DMS 273 (cell line): ENCODE measurements around the gene OPN4.
"Not testable (repeated sequence)": the region's sequence is repeated elsewhere in the genome, so short reads cannot be mapped to it uniquely, and the experiment has no call there.

Experiments used
- DNase-seq: peaks from one replicate; lab custom pipeline; 2025; ENCODE audit not compliant: unreplicated experiment; lab: John Stamatoyannopoulos, UW

The OPN4 gene, protein sequence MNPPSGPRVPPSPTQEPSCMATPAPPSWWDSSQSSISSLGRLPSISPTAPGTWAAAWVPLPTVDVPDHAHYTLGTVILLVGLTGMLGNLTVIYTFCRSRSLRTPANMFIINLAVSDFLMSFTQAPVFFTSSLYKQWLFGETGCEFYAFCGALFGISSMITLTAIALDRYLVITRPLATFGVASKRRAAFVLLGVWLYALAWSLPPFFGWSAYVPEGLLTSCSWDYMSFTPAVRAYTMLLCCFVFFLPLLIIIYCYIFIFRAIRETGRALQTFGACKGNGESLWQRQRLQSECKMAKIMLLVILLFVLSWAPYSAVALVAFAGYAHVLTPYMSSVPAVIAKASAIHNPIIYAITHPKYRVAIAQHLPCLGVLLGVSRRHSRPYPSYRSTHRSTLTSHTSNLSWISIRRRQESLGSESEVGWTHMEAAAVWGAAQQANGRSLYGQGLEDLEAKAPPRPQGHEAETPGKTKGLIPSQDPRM

DNA sequence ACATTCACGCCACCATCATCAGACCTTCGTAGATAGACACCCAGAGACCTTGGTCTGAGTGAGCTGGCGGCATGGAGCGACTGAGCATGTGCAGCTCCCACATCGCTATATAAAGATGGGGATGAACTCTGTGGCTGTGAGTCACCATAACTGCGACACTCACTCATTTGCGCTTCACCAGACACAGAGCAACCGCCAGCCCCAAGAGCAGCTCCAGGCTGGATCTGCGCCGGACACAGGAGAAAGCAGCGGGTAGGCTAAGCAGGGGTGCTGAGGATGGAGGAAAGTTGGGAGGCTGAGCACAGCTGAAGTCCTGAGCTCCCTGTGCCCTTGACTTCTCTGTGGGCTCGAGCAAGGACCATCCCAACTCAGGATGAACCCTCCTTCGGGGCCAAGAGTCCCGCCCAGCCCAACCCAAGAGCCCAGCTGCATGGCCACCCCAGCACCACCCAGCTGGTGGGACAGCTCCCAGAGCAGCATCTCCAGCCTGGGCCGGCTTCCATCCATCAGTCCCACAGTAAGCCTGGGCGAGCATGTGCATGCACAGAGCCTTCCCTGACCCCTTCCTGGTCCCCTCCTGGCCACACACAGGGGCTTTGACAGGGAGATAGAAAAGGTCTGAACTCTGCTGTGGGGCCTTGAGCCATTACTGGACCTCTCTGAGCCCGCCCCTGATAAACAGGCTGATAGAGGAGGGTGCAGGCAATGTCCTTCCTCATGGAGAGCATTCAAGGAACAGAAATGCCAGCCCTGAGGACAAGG lies at the start of gene OPN4:
TSS of gene OPN4 (plus strand) at position 137 of the 762 bp plus-strand sequence. CDS start at position 374, 237 bp downstream.
- no peak for DNase-seq

DNA sequence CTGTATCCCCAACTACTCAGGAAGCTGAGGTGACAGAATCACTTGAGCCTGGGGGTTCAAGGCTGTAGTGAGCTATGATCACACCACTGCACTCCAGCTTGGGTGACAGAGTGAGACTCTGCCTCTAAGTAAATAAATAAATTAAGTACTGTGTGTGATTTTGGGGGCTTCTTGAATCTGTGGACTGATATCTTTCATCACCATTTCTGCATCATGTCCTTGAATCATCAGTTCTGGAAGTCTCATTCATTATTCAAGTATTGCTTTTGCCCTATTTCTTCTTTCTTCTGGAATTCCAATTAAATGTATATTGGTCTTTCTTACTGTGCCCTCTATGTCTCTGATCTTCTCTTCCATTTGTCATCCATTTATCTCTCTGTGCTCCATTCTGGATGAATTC lies 46.7 kb upstream of the OPN4 start:
- DNase-seq = no peak

DNA sequence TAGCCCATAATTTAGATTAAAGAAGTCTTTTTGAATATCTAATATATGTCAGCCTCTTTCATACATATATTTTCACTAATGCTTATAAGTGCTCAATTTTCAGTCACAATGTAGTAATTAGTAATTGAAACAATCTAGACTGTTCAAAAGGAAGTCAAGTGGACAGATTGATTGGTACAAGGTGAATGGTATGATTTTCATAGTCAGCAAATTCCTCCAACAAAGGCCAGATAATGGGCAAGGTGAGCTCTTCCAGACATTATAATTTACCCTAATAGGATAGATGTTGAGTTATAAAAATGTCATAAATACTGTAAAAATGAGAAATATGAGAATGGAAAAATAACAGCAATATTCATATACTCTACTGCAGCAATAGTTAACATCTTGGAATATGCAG lies 44.4 kb upstream of the OPN4 start:
- DNase-seq = no peak

DNA sequence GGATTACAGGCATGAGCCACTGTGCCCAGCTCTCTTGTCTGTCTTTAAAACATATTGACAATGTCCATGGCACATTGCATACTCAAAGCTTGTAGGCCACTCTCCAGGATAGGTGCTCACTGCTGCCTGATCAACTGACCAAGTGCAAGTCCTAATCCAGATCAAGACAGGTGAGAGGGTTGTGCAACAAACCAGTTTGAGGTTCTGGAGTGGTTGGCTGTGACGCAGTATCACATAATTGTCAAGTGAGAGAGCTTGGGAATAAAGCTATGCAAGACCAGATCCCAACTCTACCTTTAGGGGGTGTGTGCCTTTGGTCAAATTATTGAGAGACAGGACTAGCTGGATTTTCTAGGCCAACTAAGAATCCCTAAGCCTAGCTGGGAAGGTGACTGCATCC lies 43.0 kb upstream of the OPN4 start:
- DNase-seq = no peak

DNA sequence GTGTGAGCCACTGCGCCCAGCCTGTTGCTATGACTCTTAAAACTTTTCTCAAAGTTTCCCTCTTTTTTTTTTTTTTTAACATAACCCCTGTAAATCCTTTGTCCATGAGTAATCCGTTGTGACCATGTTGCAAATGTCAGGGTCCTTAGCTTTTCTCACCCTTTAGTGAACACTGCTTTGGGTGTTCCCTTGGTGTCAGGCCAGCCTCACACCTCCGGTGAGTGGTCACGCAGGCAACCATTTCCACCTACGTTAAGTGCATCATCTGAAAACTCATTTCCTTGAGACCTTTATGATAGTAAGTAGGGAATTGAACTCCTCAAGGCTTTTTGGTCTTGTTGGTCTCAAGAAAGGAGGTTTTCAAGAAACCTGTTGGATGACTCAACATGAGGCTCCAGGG lies 41.3 kb upstream of the OPN4 start:
- no peak for DNase-seq

DNA sequence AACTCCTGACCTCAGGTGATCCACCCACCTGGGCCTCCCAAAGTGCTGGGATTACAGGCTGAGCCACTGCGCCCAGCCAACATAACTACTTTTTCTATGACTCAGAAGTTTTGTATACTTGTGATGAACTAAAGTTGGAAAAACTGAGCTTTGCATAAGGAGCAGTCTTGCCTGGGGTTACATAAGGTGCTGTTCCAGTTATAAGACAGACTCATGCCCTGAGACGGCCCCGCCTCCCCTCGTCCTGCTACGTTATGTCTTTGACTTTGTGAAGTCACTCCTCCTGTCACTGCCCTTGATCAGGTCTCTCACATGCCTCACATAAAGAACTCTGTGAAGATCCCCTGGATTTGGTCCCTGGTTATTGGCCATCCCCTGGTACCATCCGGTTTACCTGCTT lies 40.4 kb upstream of the OPN4 start:
- no peak for DNase-seq

DNA sequence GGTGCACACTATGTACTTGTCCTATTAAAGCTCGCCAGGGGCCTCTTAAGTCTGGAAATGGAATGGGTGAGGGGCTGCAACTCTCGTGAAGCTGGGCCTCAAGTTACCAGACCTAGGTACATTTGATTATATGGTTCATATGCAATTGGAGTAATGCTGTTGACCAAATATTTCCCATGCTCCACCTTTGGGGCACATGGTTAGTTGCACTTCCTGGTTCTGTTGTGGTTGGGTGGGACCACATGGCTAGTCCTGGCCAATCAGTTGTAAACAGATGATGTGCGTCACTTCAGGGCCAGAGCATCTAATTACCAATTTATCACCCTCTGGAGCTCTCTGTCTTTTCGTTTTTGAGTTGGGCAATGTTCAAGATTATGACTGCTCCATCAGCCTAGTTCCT lies 39.5 kb upstream of the OPN4 start:
- peak; percentile 8 for DNase-seq

DNA sequence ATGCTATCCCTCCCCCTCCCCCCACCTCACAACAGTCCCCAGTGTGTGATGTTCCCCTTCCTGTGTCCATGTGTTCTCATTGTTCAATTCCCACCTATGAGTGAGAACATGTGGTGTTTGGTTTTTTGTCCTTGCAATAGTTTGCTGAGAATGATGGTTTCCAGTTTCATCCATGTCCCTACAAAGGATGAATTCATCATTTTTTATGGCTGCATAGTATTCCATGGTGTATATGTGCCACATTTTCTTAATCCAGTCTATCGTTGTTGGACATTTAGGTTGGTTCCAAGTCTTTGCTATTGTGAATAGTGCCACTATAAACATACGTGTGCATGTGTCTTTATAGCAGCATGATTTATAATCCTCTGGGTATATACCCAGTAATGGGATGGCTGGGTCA lies 37.1 kb upstream of the OPN4 start:
- DNase-seq = not testable (repeated sequence)

DNA sequence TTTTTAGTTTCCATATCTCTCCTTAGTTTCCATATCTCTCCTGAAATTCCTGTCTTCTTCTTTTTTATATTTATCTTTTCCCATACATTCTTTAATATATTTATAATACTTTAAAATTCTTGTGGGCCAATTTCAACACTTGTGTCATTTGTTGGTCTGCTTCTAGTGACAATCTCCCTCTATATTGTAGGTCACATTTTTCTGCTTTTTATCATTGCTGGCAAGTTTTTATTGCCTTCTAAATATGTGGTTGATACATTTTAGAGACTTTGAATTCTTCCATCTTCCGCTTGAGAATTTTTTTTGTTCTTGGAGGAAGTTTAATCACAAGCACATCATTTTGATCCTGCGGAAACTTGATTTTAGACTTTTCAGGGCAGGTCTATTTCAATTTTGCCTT lies 26.0 kb upstream of the OPN4 start:
- no peak for DNase-seq

DNA sequence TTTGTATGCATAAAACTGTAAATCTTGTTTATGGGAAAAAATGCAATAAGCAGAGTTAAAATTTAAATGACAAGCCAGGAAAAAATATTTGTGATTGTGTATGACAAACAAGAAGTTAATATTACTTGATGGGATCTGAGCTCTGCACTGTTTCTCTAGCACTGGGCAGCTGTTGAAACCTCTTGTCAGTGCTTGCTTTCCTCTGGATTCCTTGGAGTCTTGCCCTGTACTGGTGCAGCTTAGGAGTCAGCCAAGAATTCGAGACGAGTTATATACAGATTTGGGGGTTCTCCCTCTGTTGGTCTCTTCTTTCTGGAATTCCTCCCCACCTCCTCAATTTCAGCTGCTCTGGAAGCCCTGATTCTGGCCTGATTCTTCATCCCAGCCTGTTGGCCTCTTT lies 24.3 kb upstream of the OPN4 start:
- peak; percentile 27 for DNase-seq

DNA sequence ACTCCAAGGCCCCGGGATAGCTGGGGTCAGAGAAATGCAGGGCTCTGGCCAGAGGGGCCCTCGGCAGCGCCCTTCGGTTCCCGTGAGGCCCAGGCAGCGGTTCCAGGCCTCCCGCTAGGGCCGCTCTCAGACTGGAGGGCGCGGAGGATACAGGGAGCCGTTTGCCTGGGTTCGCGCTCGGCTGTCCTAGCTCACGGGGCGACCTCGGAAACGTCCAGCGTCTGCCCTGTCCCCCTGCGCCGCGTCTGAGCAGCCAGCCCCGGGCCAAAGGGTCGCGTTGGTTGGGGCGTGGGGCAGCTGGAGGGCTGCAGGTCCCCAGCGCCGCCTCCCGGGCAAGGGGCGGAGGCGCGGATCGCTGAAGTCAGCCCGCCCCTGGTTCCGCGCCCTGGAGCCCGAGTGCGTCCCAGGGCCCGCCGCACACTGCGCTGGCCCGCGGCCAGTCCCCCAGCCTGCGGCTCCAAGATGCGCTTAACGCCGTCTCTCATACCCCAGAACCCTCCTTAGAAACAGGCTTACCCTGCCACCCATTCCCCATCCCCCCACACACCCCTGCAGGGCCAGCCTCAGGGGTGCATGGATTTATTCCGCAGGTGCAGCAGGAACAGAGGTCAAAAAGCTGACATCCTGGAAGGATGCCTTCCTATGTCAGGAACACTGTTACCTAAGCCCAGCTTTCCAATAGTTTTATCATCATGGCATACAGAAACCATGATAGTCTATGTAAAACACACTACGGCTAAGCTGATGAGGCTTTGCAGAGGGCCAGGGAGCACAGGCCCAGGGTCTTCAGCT lies 22.1 kb upstream of the OPN4 start:
- DNase-seq = peak; percentile 68

DNA sequence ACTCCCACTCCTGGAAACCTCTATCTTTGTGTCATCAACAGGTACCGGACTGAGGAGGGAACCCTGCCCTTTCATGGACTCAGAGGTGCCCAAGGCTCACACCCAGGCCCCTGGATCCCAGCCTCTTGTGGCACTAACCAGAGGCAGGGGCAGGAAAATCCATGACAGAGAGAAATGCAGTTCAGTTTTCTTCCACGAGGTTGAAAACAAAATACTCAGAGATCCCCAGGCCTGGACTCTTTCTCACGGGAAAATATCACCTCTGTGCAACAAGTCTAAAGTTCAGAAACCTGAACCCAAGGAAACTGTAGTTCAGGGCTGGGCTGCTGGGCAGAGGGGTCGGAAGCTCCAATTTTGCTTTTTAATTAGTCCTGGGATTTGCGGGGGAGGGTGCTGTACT lies 21.4 kb upstream of the OPN4 start:
- DNase-seq = peak; percentile 8

DNA sequence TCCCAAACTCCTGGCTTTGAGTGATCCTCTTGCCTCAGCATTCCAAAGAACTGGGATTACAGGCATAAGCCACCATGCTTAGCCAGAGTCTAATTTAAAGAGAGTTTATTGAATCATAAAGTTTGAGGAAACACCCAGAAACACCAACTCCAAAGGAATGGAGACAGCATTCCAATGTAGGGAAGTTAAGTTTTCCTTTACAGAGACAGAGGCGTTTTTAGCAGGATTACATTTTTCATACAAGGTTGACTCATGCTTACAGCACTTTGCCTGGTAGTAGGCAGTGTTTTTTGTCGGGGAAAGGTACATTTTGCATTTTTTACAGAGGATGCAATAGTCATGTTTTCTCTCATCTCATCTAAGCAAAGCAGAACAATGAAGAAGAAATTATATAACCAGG lies 18.9 kb upstream of the OPN4 start:
- no peak for DNase-seq

DNA sequence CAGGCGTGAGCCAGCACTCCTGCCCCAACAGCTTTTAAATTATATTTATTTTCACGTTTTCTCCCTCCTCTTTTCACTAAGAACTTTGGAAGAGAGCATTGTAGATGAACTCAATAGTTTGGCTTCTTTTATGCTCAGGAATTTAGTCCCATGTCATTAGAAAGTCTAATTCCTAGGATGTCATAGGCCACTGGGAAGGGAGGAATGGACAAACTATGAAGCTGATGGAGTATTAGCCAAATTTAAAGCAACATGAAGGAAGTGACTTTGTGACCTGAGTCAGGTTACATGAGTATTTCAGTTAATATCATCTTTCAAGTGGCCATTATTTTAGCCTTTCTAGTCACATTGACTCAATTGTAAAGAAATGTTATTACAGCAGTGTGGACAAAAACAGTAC lies 18.0 kb upstream of the OPN4 start:
- DNase-seq = no peak

DNA sequence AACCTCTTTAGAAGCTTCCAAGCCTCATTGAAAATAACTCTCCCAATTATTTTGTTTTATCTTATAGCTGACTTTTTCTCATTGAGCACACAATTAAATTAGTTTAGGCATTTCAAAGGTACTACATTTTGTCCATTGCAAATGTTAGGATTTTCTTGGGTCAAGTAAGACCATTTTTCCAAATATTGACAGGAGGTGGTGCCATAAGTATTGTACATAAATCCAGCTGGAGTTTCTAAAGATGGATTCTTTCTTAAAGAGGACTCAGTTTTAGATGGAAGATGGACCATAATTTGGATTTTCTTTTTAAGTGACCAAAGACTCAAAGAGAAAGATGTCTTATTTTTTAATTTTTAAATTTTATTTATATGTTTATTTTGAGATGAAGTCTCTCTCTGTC lies 12.3 kb upstream of the OPN4 start:
- peak; percentile 18 for DNase-seq

DNA sequence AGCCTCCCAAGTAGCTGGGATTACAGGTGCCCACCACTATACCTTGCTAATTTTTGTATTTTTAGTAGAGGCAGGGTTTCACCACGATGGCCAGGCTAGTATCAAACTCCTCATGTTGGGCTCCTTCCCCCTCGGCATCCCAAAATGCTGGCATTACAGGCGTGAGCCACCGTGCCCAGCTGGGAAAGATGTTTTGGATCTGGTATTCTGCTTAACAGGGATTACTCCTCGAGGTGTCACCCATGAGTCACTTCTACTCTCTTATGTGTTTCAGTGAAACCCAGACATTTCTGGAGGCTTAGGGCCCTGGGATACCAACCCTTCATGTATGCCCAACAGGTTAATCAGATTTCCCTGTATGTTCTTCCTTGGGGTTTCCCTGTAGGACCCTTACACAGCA lies 11.8 kb upstream of the OPN4 start:
- no peak for DNase-seq

DNA sequence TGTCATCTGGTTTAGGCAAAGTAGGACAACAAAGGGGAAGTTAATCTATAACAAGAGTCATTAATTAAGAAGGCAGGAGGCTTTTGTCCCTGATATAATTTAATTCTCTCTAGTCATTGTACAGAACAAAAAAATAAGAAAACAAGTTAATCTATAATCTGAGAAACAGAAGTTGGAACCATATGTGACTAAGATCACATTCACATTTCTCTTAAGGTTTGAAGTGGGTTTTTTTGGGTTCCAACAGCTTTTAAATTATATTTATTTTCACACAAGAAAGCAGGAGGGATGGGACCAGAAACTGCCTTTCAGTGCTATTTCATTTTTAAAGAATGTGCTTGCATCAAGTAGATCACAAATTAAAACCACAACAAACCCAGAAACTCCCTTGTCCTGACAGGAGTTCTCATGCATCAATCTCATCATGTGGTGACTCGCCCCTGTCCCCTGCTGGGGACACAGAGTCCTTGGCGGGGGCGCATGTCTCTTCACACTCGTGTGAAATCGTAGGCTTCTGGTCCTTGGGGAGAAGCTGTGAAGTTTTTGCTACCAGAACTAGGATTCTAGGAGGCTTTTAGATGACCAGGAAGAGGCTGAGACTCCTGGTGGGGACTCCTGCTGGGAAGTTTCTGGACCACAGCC lies 10.1 kb upstream of the OPN4 start:
- peak; percentile 22 for DNase-seq

DNA sequence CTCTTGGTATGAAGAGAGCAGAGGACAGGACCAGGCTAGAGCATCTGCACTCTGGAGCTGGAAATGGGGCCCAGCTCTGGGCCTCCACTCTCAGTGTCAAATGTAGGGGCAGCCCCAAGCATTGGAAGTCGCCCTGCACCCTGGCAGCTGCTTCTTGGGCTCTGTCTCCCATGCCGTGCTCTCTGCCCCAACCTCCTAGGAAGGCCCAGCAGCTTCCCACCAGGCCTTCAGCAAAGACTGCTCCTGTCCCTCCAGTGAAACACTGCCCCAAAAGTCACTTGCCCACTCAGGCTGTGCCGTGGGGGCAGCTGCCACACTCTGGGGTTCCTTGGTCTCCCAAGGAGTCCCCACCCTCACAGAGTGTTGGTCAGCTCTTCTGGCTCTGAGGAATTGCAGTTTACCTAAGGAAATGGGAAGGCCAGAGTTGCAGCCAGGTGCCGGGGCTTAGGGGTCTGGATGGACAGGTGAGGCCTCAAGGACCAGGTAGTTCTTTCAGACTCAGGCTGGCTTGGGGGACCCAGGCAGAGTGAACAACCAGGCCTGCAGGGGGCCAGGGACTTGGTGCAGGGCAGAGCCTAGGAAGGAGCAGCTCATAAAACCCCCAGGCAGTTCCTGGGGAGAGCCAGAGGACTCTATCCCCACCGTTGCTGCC lies 9.4 kb upstream of the OPN4 start:
- no peak for DNase-seq

DNA sequence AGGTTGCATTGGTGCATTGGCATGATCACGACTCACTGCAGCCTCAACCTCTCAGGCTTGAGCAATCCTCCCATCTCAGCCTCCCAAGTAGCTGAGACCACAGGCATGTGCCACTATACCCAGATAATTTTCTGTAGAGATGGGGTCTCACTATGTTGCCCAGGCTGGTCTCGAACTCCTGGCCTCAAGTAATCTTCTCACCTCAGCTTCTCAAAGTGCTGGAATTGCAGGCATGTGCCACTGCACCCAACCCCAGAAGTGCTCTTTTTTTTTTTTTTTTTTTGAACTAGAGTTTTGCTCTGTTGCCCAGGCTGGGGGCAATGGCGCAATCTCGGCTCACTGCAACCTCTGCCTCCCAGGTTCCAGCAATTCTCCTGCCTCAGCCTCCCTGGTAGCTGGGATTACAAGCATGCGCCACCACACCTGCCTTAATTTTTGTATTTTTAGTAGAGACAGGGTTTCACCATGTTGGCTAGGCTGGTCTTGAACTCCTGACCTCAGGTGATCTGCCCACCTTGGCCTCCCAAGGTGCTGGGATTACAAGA lies 8.7 kb upstream of the OPN4 start:
- DNase-seq = not testable (repeated sequence)

DNA sequence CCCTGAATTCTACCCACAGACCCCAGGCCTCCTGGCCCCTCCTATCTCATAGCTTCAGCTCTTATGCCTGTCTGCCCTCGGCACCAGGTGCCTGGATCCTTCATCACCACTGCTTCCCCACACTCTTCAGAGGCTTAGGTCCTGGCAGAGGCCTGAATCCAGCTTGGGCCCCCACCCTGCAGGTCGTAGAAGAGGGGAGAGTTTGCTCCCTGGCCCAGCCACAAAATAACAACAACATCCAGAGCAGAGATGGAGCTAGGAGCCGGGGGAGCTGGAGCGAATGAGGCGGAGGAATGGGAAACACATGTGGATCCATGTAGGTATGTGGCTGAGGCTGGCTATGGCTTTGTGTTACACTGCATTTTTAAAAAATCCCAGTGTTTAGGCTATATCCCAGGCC lies 7.8 kb upstream of the OPN4 start:
- no peak for DNase-seq
